Calu3 (cell line): ENCODE measurements around the gene ACY1. TPM values are rescaled to one million over a fixed set of nuclear protein-coding genes. Genes with fewer than 3 reads are reported as not detected.

ENCODE experiments used
- BruUV-seq: library from RNA; stranded (reverse); fragments of 400-500 nt; replicated peaks from 2 replicates; lab custom pipeline; 2021; lab: Mats Ljungman, UMichigan
- CTCF ChIA-PET: fragments of 300-600 bp; sonication (Branson Sonifier 250); formaldehyde crosslinking; loops from one replicate; lab custom pipeline; 2022; ENCODE audit warnings: antibody characterized with exemption; lab: Charles Lee
- DNase-seq: peaks from one replicate; pipeline ENCODE4 v3.0.0; 2022
- H3K27ac Mint-ChIP-seq: one replicate; pipeline ENCODE4 v1.8.0; 2022; ENCODE audit warnings: mixed read lengths; ENCODE audit not compliant: unreplicated experiment
- H3K27me3 Mint-ChIP-seq: one replicate; pipeline ENCODE4 v1.8.0; 2022; ENCODE audit warnings: mixed read lengths; ENCODE audit not compliant: unreplicated experiment
- H3K36me3 Mint-ChIP-seq: one replicate; pipeline ENCODE4 v1.8.0; 2022; ENCODE audit warnings: mild to moderate bottlenecking, moderate library complexity, mixed read lengths; ENCODE audit not compliant: insufficient read depth, unreplicated experiment
- H3K4me1 Mint-ChIP-seq: one replicate; pipeline ENCODE4 v1.8.0; 2022; ENCODE audit warnings: mild to moderate bottlenecking, low read depth, mixed read lengths; ENCODE audit not compliant: unreplicated experiment
- H3K4me3 Mint-ChIP-seq: one replicate; pipeline ENCODE4 v1.8.0; 2022; ENCODE audit warnings: mild to moderate bottlenecking, low read depth, moderate library complexity, mixed read lengths; ENCODE audit not compliant: unreplicated experiment
- H3K9me3 Mint-ChIP-seq: one replicate; pipeline ENCODE4 v1.8.0; 2022; ENCODE audit warnings: low read depth, mixed read lengths; ENCODE audit not compliant: unreplicated experiment
- CTCF ChIP-seq: fragments of 200-600 bp; IDR thresholded peaks from one replicate; pipeline ENCODE4 v1.8.0; 2022; ENCODE audit warnings: antibody characterized with exemption; ENCODE audit not compliant: unreplicated experiment
- intact Hi-C: fragments of 100-400 bp; cut with micrococcal nuclease; formaldehyde crosslinking; loops from one replicate; pipeline ENCODE4 v1.10.0; 2022; ENCODE audit not compliant: unreplicated experiment
- total RNA-seq: library from RNA; stranded (reverse); gene quantifications from 2 replicates; pipeline ENCODE4 v1.2.3, GENCODE V29; 2022

The ACY1 gene
- total RNA-seq, 1 experiment from 2014 or later = 74.9 TPM

GRCh38 chr3:52010431-52010830 lies 27.1 kb downstream of the ACY1 start:
- no TSS peak for BruUV-seq
- CTCF ChIA-PET = no interaction called here
- H3K27me3 Mint-ChIP-seq = peaks cover 8% of the 10 kb centered on the region
- H3K9me3 Mint-ChIP-seq = no peaks in the 10 kb centered on the region
- intact Hi-C loops = no loop called here
- peaks cover 11% of the 10 kb centered on the region for H3K4me1 Mint-ChIP-seq
- DNase-seq = no peak
- no peak overlapping the region for H3K27ac Mint-ChIP-seq
- H3K36me3 Mint-ChIP-seq = no peaks in the 10 kb centered on the region
- no peak for TF ChIP-seq CTCF
- H3K4me3 Mint-ChIP-seq = no peak overlapping the region

- no TSS peak for BruUV-seq
- CTCF ChIA-PET = no interaction called here
- Mint-ChIP-seq H3K9me3 (no peaks in the 10 kb centered on the region), H3K4me1 (no peaks in the 10 kb centered on the region), H3K36me3 (no peaks in the 10 kb centered on the region), H3K4me3 (no peak overlapping the region), H3K27me3 (peaks cover 8% of the 10 kb centered on the region), H3K27ac (no peak overlapping the region)
- no peak for DNase-seq
- intact Hi-C loops = no loop called here
- TF ChIP-seq CTCF = no peak
Measured at GRCh38 chr3:52012699-52013098, 29.4 kb downstream of the ACY1 start.

GRCh38 chr3:52013802-52014598 lies 30.7 kb downstream of the ACY1 start:
- Mint-ChIP-seq H3K36me3 (no peaks in the 10 kb centered on the region), H3K4me3 (no peak overlapping the region), H3K9me3 (no peaks in the 10 kb centered on the region), H3K27me3 (peaks cover 8% of the 10 kb centered on the region), H3K4me1 (no peaks in the 10 kb centered on the region), H3K27ac (no peak overlapping the region)
- no peak for TF ChIP-seq CTCF
- CTCF ChIA-PET = interaction anchor here (0.5 kb wide), 1 partner anchor 511 kb away, joined by 4 read pairs; no protein-coding TSS in a partner anchor
- intact Hi-C loops = no loop called here
- DNase-seq = no peak
- no TSS peak for BruUV-seq

- H3K4me3 Mint-ChIP-seq = no peak overlapping the region
Measured at GRCh38 chr3:52014613-52015012, 31.3 kb downstream of the ACY1 start.

More at GRCh38 chr3:52014613-52015012, 31.3 kb downstream of the ACY1 start:
- no peak overlapping the region for H3K27ac Mint-ChIP-seq
- peaks cover 8% of the 10 kb centered on the region for H3K27me3 Mint-ChIP-seq
- no peaks in the 10 kb centered on the region for H3K9me3 Mint-ChIP-seq
- DNase-seq = no peak
- no TSS peak for BruUV-seq
- H3K4me1 Mint-ChIP-seq = no peaks in the 10 kb centered on the region
- CTCF ChIA-PET = no interaction called here
- TF ChIP-seq CTCF = no peak
- intact Hi-C loops = no loop called here
- H3K36me3 Mint-ChIP-seq = no peaks in the 10 kb centered on the region
